ENCODE results near the gene CDC42EP1.

DNA sequence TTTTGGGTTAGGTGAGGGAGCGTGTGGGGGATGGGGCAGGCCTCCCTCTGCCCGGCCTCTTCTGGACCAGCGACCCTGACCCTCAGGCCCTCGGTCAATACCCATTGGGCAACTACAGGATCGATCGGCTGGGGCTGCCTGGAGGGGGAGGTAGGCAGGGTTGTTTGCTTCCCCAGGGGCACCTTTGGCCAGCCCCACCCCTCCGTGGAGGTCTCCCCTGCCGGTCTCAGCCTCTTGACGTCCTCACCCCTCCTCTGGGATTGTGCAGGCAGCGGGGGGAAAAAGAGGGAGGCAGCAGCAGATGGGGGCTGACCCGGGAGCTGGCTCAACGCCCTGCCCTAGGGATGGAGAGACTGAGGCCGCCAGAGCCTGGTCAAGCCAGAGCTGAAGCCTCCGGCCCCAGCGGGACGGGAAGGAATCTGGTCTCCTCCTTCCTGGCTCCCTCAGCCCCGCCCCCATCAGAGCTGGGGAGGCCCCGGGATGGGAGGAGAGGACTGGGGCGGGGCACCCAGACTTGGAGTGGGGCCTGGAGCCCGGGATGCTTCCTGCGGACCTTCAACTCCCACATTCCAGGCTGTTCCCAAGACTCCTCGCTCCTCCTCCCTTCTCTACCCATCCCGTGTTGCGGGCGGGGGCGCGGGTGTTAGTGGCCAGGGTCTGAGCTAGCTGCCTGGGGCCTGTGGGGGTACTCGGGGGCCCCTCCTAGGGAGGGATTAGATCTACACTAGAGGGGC is 14.4 kb upstream of the CDC42EP1 start:
- TF ChIP-seq, protein P1, sequence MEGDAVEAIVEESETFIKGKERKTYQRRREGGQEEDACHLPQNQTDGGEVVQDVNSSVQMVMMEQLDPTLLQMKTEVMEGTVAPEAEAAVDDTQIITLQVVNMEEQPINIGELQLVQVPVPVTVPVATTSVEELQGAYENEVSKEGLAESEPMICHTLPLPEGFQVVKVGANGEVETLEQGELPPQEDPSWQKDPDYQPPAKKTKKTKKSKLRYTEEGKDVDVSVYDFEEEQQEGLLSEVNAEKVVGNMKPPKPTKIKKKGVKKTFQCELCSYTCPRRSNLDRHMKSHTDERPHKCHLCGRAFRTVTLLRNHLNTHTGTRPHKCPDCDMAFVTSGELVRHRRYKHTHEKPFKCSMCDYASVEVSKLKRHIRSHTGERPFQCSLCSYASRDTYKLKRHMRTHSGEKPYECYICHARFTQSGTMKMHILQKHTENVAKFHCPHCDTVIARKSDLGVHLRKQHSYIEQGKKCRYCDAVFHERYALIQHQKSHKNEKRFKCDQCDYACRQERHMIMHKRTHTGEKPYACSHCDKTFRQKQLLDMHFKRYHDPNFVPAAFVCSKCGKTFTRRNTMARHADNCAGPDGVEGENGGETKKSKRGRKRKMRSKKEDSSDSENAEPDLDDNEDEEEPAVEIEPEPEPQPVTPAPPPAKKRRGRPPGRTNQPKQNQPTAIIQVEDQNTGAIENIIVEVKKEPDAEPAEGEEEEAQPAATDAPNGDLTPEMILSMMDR (IDR thresholded peaks at IDR 0.05), result no peak
- TF ChIP-seq POLR2A (IDR thresholded peaks at IDR 0.05), result no peak
